IMR-90 (cell line): ENCODE results near the gene C1orf74.

Experiments used
- CEBPB ChIP-seq: IDR thresholded peaks from 2 replicates; pipeline ENCODE4 v1.6.1; 2012; ENCODE audit warnings: low read depth, low read length, improper control_type of control experiment
- CHD1 ChIP-seq: IDR thresholded peaks from 2 replicates; pipeline ENCODE4 v1.6.1; 2012; ENCODE audit warnings: low read depth, low read length, improper control_type of control experiment
- CTCF ChIP-seq: conservative IDR thresholded peaks from 2 replicates; pipeline ENCODE4 v1.5.1; 2012; ENCODE audit warnings: mild to moderate bottlenecking, low read depth, low read length, improper control_type of control experiment
- ELK1 ChIP-seq: fragments of 150-350 bp; IDR thresholded peaks from 2 replicates; pipeline ENCODE4 v1.6.1; 2016; ENCODE audit warnings: low read depth, mild to moderate bottlenecking, low read length, moderate library complexity, borderline replicate concordance
- MXI1 ChIP-seq: IDR thresholded peaks from 2 replicates; pipeline ENCODE4 v1.6.1; 2012; ENCODE audit warnings: low read depth, mild to moderate bottlenecking, low read length, moderate library complexity, borderline replicate concordance
- POLR2A ChIP-seq: IDR thresholded peaks from 2 replicates; pipeline ENCODE4 v1.6.1; 2012; ENCODE audit warnings: mild to moderate bottlenecking, low read depth, low read length
- RCOR1 ChIP-seq: IDR thresholded peaks from 2 replicates; pipeline ENCODE4 v1.6.1; 2012; ENCODE audit warnings: mild to moderate bottlenecking, low read length, improper control_type of control experiment; ENCODE audit not compliant: insufficient replicate concordance
- RFX5 ChIP-seq: IDR thresholded peaks from 2 replicates; pipeline ENCODE4 v1.8.0; 2012; ENCODE audit warnings: low read depth, mild to moderate bottlenecking, low read length, moderate library complexity
- USF2 ChIP-seq: fragments of 150-350 bp; IDR thresholded peaks from 2 replicates; pipeline ENCODE4 v1.6.1; 2017; ENCODE audit warnings: mild to moderate bottlenecking, antibody characterized with exemption, low read length, low read depth

GRCh38 chr1:209748620-209749019 lies 35.7 kb downstream of the C1orf74 start:
- TF ChIP-seq RFX5 (no peak), RCOR1 (no peak), USF2 (no peak), CTCF (no peak), MXI1 (no peak), ELK1 (no peak), POLR2A (no peak), CHD1 (no peak), CEBPB (no peak)
